Kasumi-1 (cell line): ENCODE results near the gene QSER1.
"Not testable (repeated sequence)": the region's sequence is repeated elsewhere in the genome, so short reads cannot be mapped to it uniquely, and the experiment has no call there.

Source experiments
- DNase-seq, 2 experiments: peaks; one replicate each; lab custom pipeline; 2025; lab: John Stamatoyannopoulos, UW

QSER1 gene

GRCh38 chr11:32932196-32932595 lies 39.6 kb downstream of the QSER1 start:
- no peak for DNase-seq

- peak in 1 of 2 experiments; percentile 14 for DNase-seq
Measured at GRCh38 chr11:32935462-32936029, 42.9 kb downstream of the QSER1 start.

- not testable (repeated sequence) for DNase-seq
Measured at GRCh38 chr11:32936178-32936577, 43.6 kb downstream of the QSER1 start.

- not testable (repeated sequence) for DNase-seq
Measured at GRCh38 chr11:32937283-32937682, 44.7 kb downstream of the QSER1 start.

- no peak for DNase-seq
Measured at GRCh38 chr11:32939046-32939445, 46.4 kb downstream of the QSER1 start.

GRCh38 chr11:32939866-32940265 lies 47.3 kb downstream of the QSER1 start:
- no peak for DNase-seq

- no peak for DNase-seq
Measured at GRCh38 chr11:32940865-32941264, 48.3 kb downstream of the QSER1 start.

- DNase-seq: no peak
Measured at GRCh38 chr11:32947978-32948377, 55.4 kb downstream of the QSER1 start.

- DNase-seq: no peak
Measured at GRCh38 chr11:32949739-32950138, 57.1 kb downstream of the QSER1 start.

- DNase-seq: no peak
Measured at GRCh38 chr11:32952421-32952820, 59.8 kb downstream of the QSER1 start.

- DNase-seq: peak in 1 of 2 experiments; percentile 8
Measured at GRCh38 chr11:32953700-32954099, 61.1 kb downstream of the QSER1 start.

GRCh38 chr11:32960553-32961164 lies 68.0 kb downstream of the QSER1 start:
- peak; percentile 60 to 74 for DNase-seq

GRCh38 chr11:32962016-32962415 lies 69.4 kb downstream of the QSER1 start:
- no peak for DNase-seq

- no peak for DNase-seq
Measured at GRCh38 chr11:32963721-32964120, 71.1 kb downstream of the QSER1 start.

GRCh38 chr11:32968541-32968940 lies 75.9 kb downstream of the QSER1 start:
- DNase-seq: no peak

- not testable (repeated sequence) for DNase-seq
Measured at GRCh38 chr11:32972233-32972632, 79.6 kb downstream of the QSER1 start.

- no peak for DNase-seq
Measured at GRCh38 chr11:32972781-32973180, 80.2 kb downstream of the QSER1 start.

GRCh38 chr11:32982626-32983025 lies 90.0 kb downstream of the QSER1 start:
- DNase-seq: no peak

GRCh38 chr11:32983506-32983905 lies 90.9 kb downstream of the QSER1 start:
- DNase-seq: no peak

GRCh38 chr11:32985600-32985999 lies 93.0 kb downstream of the QSER1 start:
- no peak for DNase-seq

GRCh38 chr11:32987851-32988250 lies 95.2 kb downstream of the QSER1 start:
- DNase-seq: no peak

GRCh38 chr11:32990481-32990880 lies 97.9 kb downstream of the QSER1 start:
- DNase-seq: no peak

GRCh38 chr11:32991427-32991826 lies 98.8 kb downstream of the QSER1 start:
- no peak for DNase-seq

- no peak for DNase-seq
Measured at GRCh38 chr11:32991898-32992297, 99.3 kb downstream of the QSER1 start.
